Right lobe of liver (tissue), 4 donors: ENCODE measurements around the gene SLC48A1.

Experiments
- CTCF ChIP-seq, 4 donors: fragments of 200-600 bp in 3 of 4; fragments of 450-650 bp in 1 of 4; IDR thresholded peaks; one replicate each; pipeline versions ENCODE4 v1.5.1 to v1.8.0; 2016 to 2022; ENCODE audit warnings: antibody characterized with exemption in 4 of 4, mild to moderate bottlenecking in 2 of 4
- POLR2A ChIP-seq: fragments of 450-650 bp; IDR thresholded peaks from one replicate; pipeline ENCODE4 v1.6.1; 2017; ENCODE audit warnings: antibody characterized with exemption, mild to moderate bottlenecking
- donor health status: DM: no; HTN: no; CAD: no.
- donor health status: DM: no; HTN: no; CAD: no.
- donor health status: DM: no; HTN: yes; CAD: no.

- TF ChIP-seq POLR2A, result no peak
- TF ChIP-seq CTCF (IDR thresholded peaks at IDR 0.05), result no peak
These were observed 29.3 kb downstream of the SLC48A1 start for GRCh38 chr12:47802312-47802711.
